Measurements from ENCODE around the gene KRT16. TPM values are rescaled to one million over a fixed set of nuclear protein-coding genes. Genes with fewer than 3 reads are reported as not detected.
"Not testable (repeated sequence)": the region's sequence is repeated elsewhere in the genome, so short reads cannot be mapped to it uniquely, and the experiment has no call there.

The KRT16 gene
- total and polyA plus RNA-seq, 9 donors: 1.0 TPM; not detected in 8

GRCh38 chr17:41620583-41621434 lies 8.2 kb upstream of the KRT16 start:
- WGBS, 3 donors: 68 to 71% (median 71%) methylated on average over 21 of the region's 21 CpGs
- no peak overlapping the region for H3K27ac ChIP-seq
- no peak overlapping the region for H3K4me3 ChIP-seq
- peaks cover 2% of the 10 kb centered on the region for H3K4me1 ChIP-seq (ENCODE audit: insufficient read depth)
- intact Hi-C loops (cut with DNase I): no loop called here
- peak in 1 of 5 donors; percentile 21 for DNase-seq
- no peaks in the 10 kb centered on the region for H3K27me3 ChIP-seq
- no peaks in the 10 kb centered on the region for H3K9me3 ChIP-seq
- no peaks in the 10 kb centered on the region for H3K36me3 ChIP-seq
- TF ChIP-seq EP300 (IDR thresholded peaks at IDR 0.05): no peak
- TF ChIP-seq POLR2A (IDR thresholded peaks at IDR 0.05): no peak
- TF ChIP-seq CTCF (IDR thresholded peaks at IDR 0.05): no peak

GRCh38 chr17:41619927-41620582 lies 7.5 kb upstream of the KRT16 start:
- intact Hi-C loops (cut with DNase I); H3K27me3 ChIP-seq; DNase-seq; H3K4me3 ChIP-seq; H3K36me3 ChIP-seq; H3K27ac ChIP-seq; H3K4me1 ChIP-seq (ENCODE audit: insufficient read depth); H3K9me3 ChIP-seq: not testable (repeated sequence)
- WGBS, 3 donors: 82 to 87% (median 85%) methylated on average over 6 of the region's 6 CpGs

GRCh38 chr17:41619036-41619926 lies 6.7 kb upstream of the KRT16 start:
- Histone ChIP-seq H3K4me3 (no peak overlapping the region), H3K36me3 (no peaks in the 10 kb centered on the region), H3K27ac (no peak overlapping the region), H3K4me1 (ENCODE audit: insufficient read depth) (peaks cover 2% of the 10 kb centered on the region), H3K9me3 (no peaks in the 10 kb centered on the region), H3K27me3 (no peaks in the 10 kb centered on the region)
- DNase-seq: no peak
- TF ChIP-seq POLR2A (IDR thresholded peaks at IDR 0.05) (no peak), EP300 (IDR thresholded peaks at IDR 0.05) (no peak)
- intact Hi-C loops (cut with DNase I): no loop called here
- WGBS, 3 donors: 78 to 82% (median 80%) methylated on average over 18 to 20 of the region's 20 CpGs

GRCh38 chr17:41618341-41619035 lies 5.9 kb upstream of the KRT16 start:
- DNase-seq: no peak
- Histone ChIP-seq H3K27ac (no peak overlapping the region), H3K27me3 (no peaks in the 10 kb centered on the region), H3K36me3 (no peaks in the 10 kb centered on the region), H3K4me1 (ENCODE audit: insufficient read depth) (peaks cover 2% of the 10 kb centered on the region), H3K4me3 (no peak overlapping the region), H3K9me3 (no peaks in the 10 kb centered on the region)
- TF ChIP-seq EP300 (IDR thresholded peaks at IDR 0.05): no peak
- no peak for TF ChIP-seq POLR2A (IDR thresholded peaks at IDR 0.05)
- no peak for TF ChIP-seq CTCF (IDR thresholded peaks at IDR 0.05)
- 49 to 52% (median 50%) methylated on average over 12 to 13 of the region's 13 CpGs for WGBS, 3 donors
- intact Hi-C loops (cut with DNase I): no loop called here

DNA sequence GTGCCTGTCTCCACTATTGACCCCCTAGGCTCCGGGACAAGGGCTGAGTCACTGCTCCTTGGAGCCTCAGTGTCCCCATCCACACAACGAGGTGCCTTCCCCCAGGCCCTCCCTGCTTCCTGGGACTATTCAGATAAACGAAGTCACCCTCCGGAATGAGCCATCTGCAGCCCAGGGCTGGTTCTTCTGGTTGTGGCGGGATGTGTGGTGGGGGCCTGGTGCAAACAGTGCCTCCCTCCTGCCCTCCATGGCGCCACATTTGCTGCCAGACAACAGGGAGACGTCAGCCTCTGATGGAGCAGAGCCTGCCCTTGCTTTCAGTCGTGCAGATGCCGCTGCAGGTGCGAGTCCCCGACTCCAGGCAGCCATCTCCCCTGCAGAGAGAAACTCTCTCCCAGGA lies 5.1 kb upstream of the KRT16 start:
- WGBS, 3 donors: 70 to 74% (median 70%) methylated on average over 11 of the region's 11 CpGs
- peaks cover 2% of the 10 kb centered on the region for H3K4me1 ChIP-seq (ENCODE audit: insufficient read depth)
- intact Hi-C loops (cut with DNase I): no loop called here
- no peaks in the 10 kb centered on the region for H3K27me3 ChIP-seq
- no peaks in the 10 kb centered on the region for H3K9me3 ChIP-seq
- H3K36me3 ChIP-seq: no peaks in the 10 kb centered on the region
- no peak overlapping the region for H3K27ac ChIP-seq
- no peak for TF ChIP-seq POLR2A (IDR thresholded peaks at IDR 0.05)
- TF ChIP-seq EP300 (IDR thresholded peaks at IDR 0.05): no peak
- no peak for TF ChIP-seq CTCF (IDR thresholded peaks at IDR 0.05)
- DNase-seq: no peak
- H3K4me3 ChIP-seq: no peak overlapping the region
